ENCODE measurements around the gene ACKR4.
"Not testable (repeated sequence)": the region's sequence is repeated elsewhere in the genome, so short reads cannot be mapped to it uniquely, and the experiment has no call there.

ACKR4 gene

DNA sequence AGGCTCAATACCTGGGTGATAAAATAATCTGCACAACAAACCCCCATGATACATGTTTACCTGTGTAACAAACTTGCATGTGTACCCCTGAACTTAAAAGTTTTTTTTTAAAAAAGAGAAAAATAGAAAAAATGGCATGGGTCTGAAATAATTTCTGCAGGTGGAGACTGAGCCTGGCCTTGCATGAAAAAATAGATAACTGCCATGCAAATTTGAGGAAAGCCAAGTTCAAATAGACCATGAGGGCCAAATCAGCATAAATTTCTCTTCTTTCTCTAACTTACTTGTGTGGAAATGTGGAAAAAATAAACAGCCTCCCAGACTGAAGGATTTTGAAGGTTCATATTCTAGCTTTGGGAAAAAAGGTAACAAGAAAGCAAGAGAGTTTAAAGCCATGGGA is 744 bp upstream of the ACKR4 start:
- TF ChIP-seq CTCF (IDR thresholded peaks at IDR 0.05; ENCODE audit: unreplicated experiment in 3 of 3): no peak
- Mint-ChIP-seq H3K4me3 (no peak overlapping the region), H3K4me1 (no peaks in the 10 kb centered on the region), H3K36me3 (ENCODE audit: low read depth) (peaks cover 17% of the 10 kb centered on the region), H3K27me3 (ENCODE audit: low read depth) (no peaks in the 10 kb centered on the region), H3K27ac (no peak overlapping the region), H3K9me3 (no peaks in the 10 kb centered on the region)

DNA sequence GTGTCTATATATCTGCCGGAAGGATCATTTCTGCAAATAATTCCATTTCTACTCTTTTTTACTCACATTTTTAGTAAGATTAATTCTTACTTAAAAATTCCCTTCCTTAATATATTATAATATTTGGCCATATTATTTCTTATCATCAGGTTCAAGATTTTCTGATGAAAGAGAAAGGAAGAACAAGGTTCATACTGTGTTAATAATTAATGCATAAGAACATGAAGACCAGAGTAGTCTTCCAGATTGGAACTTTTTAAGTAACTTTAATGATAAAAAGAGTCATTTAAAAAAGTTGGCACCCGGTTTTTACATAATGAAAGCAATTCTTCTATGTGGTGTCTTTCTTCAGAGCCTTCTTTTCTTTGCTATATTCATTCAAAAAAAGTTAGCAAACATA is 590 bp downstream of the ACKR4 start:
- Mint-ChIP-seq H3K27me3 (ENCODE audit: low read depth) (no peaks in the 10 kb centered on the region), H3K4me3 (no peak overlapping the region), H3K4me1 (no peaks in the 10 kb centered on the region), H3K9me3 (no peaks in the 10 kb centered on the region), H3K36me3 (ENCODE audit: low read depth) (peaks cover 17% of the 10 kb centered on the region), H3K27ac (no peak overlapping the region)
- TF ChIP-seq CTCF (IDR thresholded peaks at IDR 0.05; ENCODE audit: unreplicated experiment in 3 of 3): no peak

GRCh38 chr3:132598181-132598580 is 1.1 kb downstream of the ACKR4 start:
- H3K4me3 Mint-ChIP-seq: no peak overlapping the region
- H3K9me3 Mint-ChIP-seq: no peaks in the 10 kb centered on the region
- TF ChIP-seq CTCF (IDR thresholded peaks at IDR 0.05; ENCODE audit: unreplicated experiment in 3 of 3): no peak
- no peaks in the 10 kb centered on the region for H3K4me1 Mint-ChIP-seq
- H3K36me3 Mint-ChIP-seq (ENCODE audit: low read depth): peaks cover 17% of the 10 kb centered on the region
- no peaks in the 10 kb centered on the region for H3K27me3 Mint-ChIP-seq (ENCODE audit: low read depth)
- H3K27ac Mint-ChIP-seq: no peak overlapping the region

- not testable (repeated sequence) for H3K27ac Mint-ChIP-seq; H3K4me1 Mint-ChIP-seq; H3K9me3 Mint-ChIP-seq; H3K4me3 Mint-ChIP-seq; H3K27me3 Mint-ChIP-seq (ENCODE audit: low read depth)
- H3K36me3 Mint-ChIP-seq (ENCODE audit: low read depth): peaks cover 18% of the 10 kb centered on the region
Measured at GRCh38 chr3:132600614-132601013, 3.5 kb downstream of the ACKR4 start.

DNA sequence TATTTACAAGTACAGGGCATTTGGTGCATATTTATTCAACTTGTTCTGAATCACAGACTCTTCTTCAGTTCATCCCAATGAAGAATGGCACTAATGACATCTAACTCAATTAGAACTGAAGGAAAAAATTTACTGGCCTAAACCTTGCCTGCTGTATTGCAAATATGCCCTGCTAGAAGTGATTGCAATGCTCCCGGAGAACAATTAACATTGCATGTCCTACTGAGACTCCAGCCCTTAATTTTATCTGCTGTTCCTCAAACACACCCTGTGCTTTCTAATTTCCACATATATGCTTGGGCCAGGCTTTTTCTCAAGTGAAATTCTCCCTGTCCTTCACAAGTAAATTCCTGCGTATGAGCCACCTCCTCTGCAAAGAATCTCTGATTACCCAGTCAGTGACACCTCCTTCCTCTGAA is 8.3 kb downstream of the ACKR4 start:
- H3K36me3 Mint-ChIP-seq (ENCODE audit: low read depth): peaks cover 53% of the 10 kb centered on the region
- H3K9me3 Mint-ChIP-seq: peaks cover 27% of the 10 kb centered on the region
- H3K4me1 Mint-ChIP-seq: no peaks in the 10 kb centered on the region
- no peaks in the 10 kb centered on the region for H3K27me3 Mint-ChIP-seq (ENCODE audit: low read depth)
- H3K27ac Mint-ChIP-seq: no peak overlapping the region
- TF ChIP-seq CTCF (IDR thresholded peaks at IDR 0.05; ENCODE audit: unreplicated experiment in 3 of 3): no peak
- no peak overlapping the region for H3K4me3 Mint-ChIP-seq

DNA sequence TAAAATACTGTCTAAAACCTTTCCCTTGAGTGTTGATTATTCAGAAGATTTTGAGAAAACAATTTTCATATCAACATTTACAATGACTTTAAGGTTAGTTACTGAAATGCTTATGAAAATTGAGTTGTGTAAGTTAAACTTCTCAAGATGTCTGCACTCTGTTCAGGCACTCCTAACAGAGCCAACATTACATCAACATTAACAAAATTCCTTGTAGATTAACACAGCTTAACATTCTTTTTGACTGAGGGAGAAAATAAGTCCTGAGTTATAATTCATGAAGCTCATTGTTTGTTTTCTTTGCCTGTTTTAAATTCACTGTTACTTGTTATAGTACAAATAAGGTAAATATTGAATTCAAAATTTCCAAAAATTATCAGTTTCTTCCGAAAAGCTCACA is 9.0 kb downstream of the ACKR4 start:
- Mint-ChIP-seq H3K27ac (no peak overlapping the region), H3K27me3 (ENCODE audit: low read depth) (no peaks in the 10 kb centered on the region), H3K4me1 (no peaks in the 10 kb centered on the region), H3K9me3 (peaks cover 30% of the 10 kb centered on the region), H3K36me3 (ENCODE audit: low read depth) (peaks cover 60% of the 10 kb centered on the region), H3K4me3 (no peak overlapping the region)
- TF ChIP-seq CTCF (IDR thresholded peaks at IDR 0.05; ENCODE audit: unreplicated experiment in 3 of 3): no peak

DNA sequence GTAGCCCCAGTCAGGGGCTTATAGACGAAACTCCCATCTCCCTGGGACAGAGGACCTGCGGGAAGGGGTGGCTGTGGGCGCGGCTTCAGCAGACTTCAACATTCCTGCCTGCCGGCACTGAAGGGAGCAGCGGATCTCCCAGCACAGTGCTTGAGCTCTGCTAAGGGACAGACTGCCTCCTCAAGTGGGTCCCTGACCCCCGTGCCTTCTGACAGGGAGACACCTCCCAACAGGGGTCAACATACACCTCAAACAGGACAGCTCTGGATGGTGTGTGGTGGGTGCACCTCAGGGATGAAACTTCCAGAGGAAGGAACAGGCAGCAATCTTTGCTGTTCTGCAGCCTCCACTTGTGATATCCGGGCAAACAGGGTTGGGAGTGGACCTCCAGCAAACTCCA is 9.6 kb downstream of the ACKR4 start:
- peaks cover 33% of the 10 kb centered on the region for H3K9me3 Mint-ChIP-seq
- H3K27me3 Mint-ChIP-seq (ENCODE audit: low read depth); H3K27ac Mint-ChIP-seq; H3K4me3 Mint-ChIP-seq; H3K4me1 Mint-ChIP-seq: not testable (repeated sequence)
- H3K36me3 Mint-ChIP-seq (ENCODE audit: low read depth): peaks cover 65% of the 10 kb centered on the region

DNA sequence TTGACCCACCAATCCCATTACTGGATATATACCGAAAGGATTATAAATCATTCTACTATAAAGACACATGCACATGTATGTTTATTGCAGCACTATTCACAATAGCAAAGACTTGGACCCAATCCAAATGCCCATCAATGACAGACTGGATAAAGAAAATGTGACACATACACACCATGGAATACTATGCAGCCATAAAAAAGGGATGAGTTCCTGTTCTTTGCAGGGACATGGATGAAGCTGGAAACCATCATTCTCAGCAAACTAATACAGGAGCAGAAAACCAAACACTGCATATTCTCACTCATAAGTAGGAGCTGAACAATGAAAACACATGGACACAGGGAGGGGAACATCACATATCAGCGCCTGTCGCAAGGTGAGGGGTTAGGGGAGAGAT is 18.2 kb downstream of the ACKR4 start:
- Mint-ChIP-seq H3K9me3 (peaks cover 15% of the 10 kb centered on the region), H3K36me3 (ENCODE audit: low read depth) (peaks cover 52% of the 10 kb centered on the region)
- not testable (repeated sequence) for H3K27ac Mint-ChIP-seq; H3K4me3 Mint-ChIP-seq; H3K4me1 Mint-ChIP-seq; H3K27me3 Mint-ChIP-seq (ENCODE audit: low read depth)

All from nephron (organoid).